H1 (cell line): ENCODE data around the gene TMEM35A. TPM values are rescaled to one million over a fixed set of nuclear protein-coding genes. Genes with fewer than 3 reads are reported as not detected.

Experiments
- ATF2 ChIP-seq: IDR thresholded peaks from 2 replicates; pipeline ENCODE4 v1.6.1; 2012; ENCODE audit warnings: low read length, inconsistent platforms
- CHD1 ChIP-seq: IDR thresholded peaks from 2 replicates; pipeline ENCODE4 v1.6.1; 2012; ENCODE audit warnings: low read depth, low read length, improper control_type of control experiment
- CHD7 ChIP-seq: fragments of 300-600 bp; sonication (generic); IDR thresholded peaks from 2 replicates; pipeline ENCODE4 v1.7.1; 2012; ENCODE audit warnings: low read length, moderate library complexity, mild to moderate bottlenecking, inconsistent platforms; ENCODE audit not compliant: insufficient replicate concordance
- POU5F1 ChIP-seq: IDR thresholded peaks from 2 replicates; pipeline ENCODE4 v1.6.1; 2011; ENCODE audit warnings: low read depth, mild to moderate bottlenecking, low read length, moderate library complexity
- RAD21 ChIP-seq, 2 experiments: IDR thresholded peaks in 1 of 2; conservative IDR thresholded peaks in 1 of 2; 2 replicates each; pipeline ENCODE4 v1.6.1; 2011; ENCODE audit warnings: low read depth in 2 of 2, low read length in 2 of 2, improper control_type of control experiment in 1 of 2, inconsistent platforms in 1 of 2, mild to moderate bottlenecking in 1 of 2, moderate library complexity in 1 of 2
- SAP30 ChIP-seq: fragments of 300-600 bp; sonication (generic); IDR thresholded peaks from 2 replicates; pipeline ENCODE4 v1.7.1; 2012; ENCODE audit warnings: low read length, moderate library complexity, mild to moderate bottlenecking, inconsistent platforms; ENCODE audit not compliant: insufficient read depth, insufficient replicate concordance
- SIRT6 ChIP-seq: IDR thresholded peaks from one replicate; pipeline ENCODE4 v1.7.1; 2012; ENCODE audit warnings: low read length, inconsistent platforms
- SP1 ChIP-seq: IDR thresholded peaks from 2 replicates; pipeline ENCODE4 v1.6.1; 2011; ENCODE audit warnings: low read depth, low read length
- SP2 ChIP-seq: IDR thresholded peaks from 2 replicates; pipeline ENCODE4 v1.6.1; 2012; ENCODE audit warnings: mild to moderate bottlenecking, low read length, inconsistent platforms
- SP4 ChIP-seq: IDR thresholded peaks from 2 replicates; pipeline ENCODE4 v1.6.1; 2012; ENCODE audit warnings: low read length, inconsistent platforms
- polyA plus RNA-seq, 7 experiments: library from polyadenylated mRNA; depleted of rRNA in 3 of 7; stranded (reverse) in 5 of 7; unstranded in 2 of 7; fragments of >200 nt in 5 of 7; fragments of 200-250 nt in 2 of 7; gene quantifications; 1 replicate in 5 of 7; 2 replicates in 1 of 7; 4 replicates in 1 of 7; pipeline versions ENCODE4 v1.2.1 to v1.2.3, GENCODE V29; 2011 to 2013; ENCODE audit warnings: missing spikeins in 2 of 7, mixed read lengths in 2 of 7
- total RNA-seq: library from RNA; stranded (reverse); fragmentation: NEBNext Ultra II Directional; extraction: Animal tissue kit (Norgen Biotek cat#: 25700); gene quantifications from 2 replicates; pipeline ENCODE4 v1.2.1, GENCODE V29; 2021

Gene TMEM35A
- total and polyA plus RNA-seq, 2 of the 8 experiments (the other 6 are each of a cell fraction or from before 2014, with no cell fraction given), result 5.5 to 5.8 TPM

- TF ChIP-seq CHD7 (no peak), SP1 (no peak), SIRT6 (no peak), SP4 (no peak), SAP30 (no peak), SP2 (no peak), POU5F1 (no peak), RAD21 (IDR thresholded peaks at IDR 0.05 in 1 of 2, conservative IDR thresholded peaks at IDR 0.05 in 1 of 2; ENCODE audit: low read depth in 2 of 2, low read length in 2 of 2) (no peak), ATF2 (no peak), CHD1 (no peak)
Observed at GRCh38 chrX:101136235-101136634, 57.6 kb downstream of the TMEM35A start (continued).
